HEK293 (cell line): ENCODE data around the gene ANGEL2.

Source experiments
- BCL11B ChIP-seq: fragments of 450-650 bp; formaldehyde crosslinking; IDR thresholded peaks from 2 replicates; pipeline ENCODE4 v1.5.1; 2016; ENCODE audit warnings: low read depth, missing biosample characterization, missing genetic modification characterization
- OSR2 ChIP-seq: fragments of 450-650 bp; formaldehyde crosslinking; IDR thresholded peaks from 2 replicates; pipeline ENCODE4 v1.5.1; 2016; ENCODE audit warnings: missing biosample characterization, missing genetic modification characterization
- SCRT2 ChIP-seq: fragments of 450-650 bp; formaldehyde crosslinking; IDR thresholded peaks from 2 replicates; pipeline ENCODE4 v1.5.1; 2016; ENCODE audit warnings: missing biosample characterization, missing genetic modification characterization
- SP7 ChIP-seq: fragments of 450-650 bp; formaldehyde crosslinking; IDR thresholded peaks from 2 replicates; pipeline ENCODE4 v1.5.1; 2016; ENCODE audit warnings: missing biosample characterization, missing genetic modification characterization
- ZBTB17 ChIP-seq: fragments of 450-650 bp; formaldehyde crosslinking; IDR thresholded peaks from 2 replicates; pipeline ENCODE4 v1.5.1; 2016; ENCODE audit warnings: missing biosample characterization, missing genetic modification characterization
- ZNF146 ChIP-seq: fragments of 450-650 bp; formaldehyde crosslinking; IDR thresholded peaks from 2 replicates; pipeline ENCODE4 v1.5.1; 2016; ENCODE audit warnings: missing biosample characterization, missing genetic modification characterization
- ZNF510 ChIP-seq: fragments of 450-650 bp; formaldehyde crosslinking; IDR thresholded peaks from 2 replicates; pipeline ENCODE4 v1.5.1; 2018; ENCODE audit warnings: mild to moderate bottlenecking, missing genetic modification characterization, missing biosample characterization; ENCODE audit not compliant: insufficient replicate concordance
- ZNF529 ChIP-seq: fragments of 450-650 bp; formaldehyde crosslinking; IDR thresholded peaks from 2 replicates; pipeline ENCODE4 v1.5.1; 2017; ENCODE audit warnings: missing genetic modification characterization, missing biosample characterization; ENCODE audit not compliant: insufficient replicate concordance
- ZNF560 ChIP-seq: fragments of 450-650 bp; formaldehyde crosslinking; IDR thresholded peaks from 2 replicates; pipeline ENCODE4 v1.5.1; 2017; ENCODE audit warnings: missing biosample characterization, missing genetic modification characterization, borderline replicate concordance
- ZNF621 ChIP-seq: fragments of 450-650 bp; formaldehyde crosslinking; IDR thresholded peaks from 2 replicates; pipeline ENCODE4 v1.5.1; 2017; ENCODE audit warnings: missing biosample characterization, missing genetic modification characterization
- ZNF670 ChIP-seq: fragments of 450-650 bp; formaldehyde crosslinking; IDR thresholded peaks from 2 replicates; pipeline ENCODE4 v1.5.1; 2016; ENCODE audit warnings: missing biosample characterization, missing genetic modification characterization, low read depth
- ZNF677 ChIP-seq: fragments of 450-650 bp; IDR thresholded peaks from 2 replicates; pipeline ENCODE4 v1.5.0; 2018; ENCODE audit warnings: missing biosample characterization, mild to moderate bottlenecking, missing genetic modification characterization, moderate library complexity
- ZNF701 ChIP-seq: fragments of 450-650 bp; formaldehyde crosslinking; IDR thresholded peaks from 2 replicates; pipeline ENCODE4 v1.5.1; 2016; ENCODE audit warnings: missing biosample characterization, missing genetic modification characterization
- TF ChIP-seq, protein P1 (sequence below): fragments of 450-650 bp; IDR thresholded peaks from 2 replicates; pipeline ENCODE4 v1.5.1; 2018; ENCODE audit warnings: missing biosample characterization, mild to moderate bottlenecking, missing genetic modification characterization
- TF ChIP-seq, protein P2 (sequence below): fragments of 450-650 bp; formaldehyde crosslinking; optimal IDR thresholded peaks from 2 replicates; pipeline ENCODE3; 2016; ENCODE audit warnings: missing biosample characterization, mild to moderate bottlenecking, missing genetic modification characterization
- TF ChIP-seq, protein P3 (sequence below): fragments of 450-650 bp; formaldehyde crosslinking; conservative IDR thresholded peaks from 2 replicates; pipeline ENCODE4 v1.5.1; 2016; ENCODE audit warnings: low read depth, missing biosample characterization, missing genetic modification characterization
- TF ChIP-seq, protein P4 (sequence below): fragments of 450-650 bp; formaldehyde crosslinking; IDR thresholded peaks from 2 replicates; pipeline ENCODE4 v1.5.1; 2016; ENCODE audit warnings: missing biosample characterization, missing genetic modification characterization
- TF ChIP-seq, protein P5 (sequence below): fragments of 450-650 bp; formaldehyde crosslinking; IDR thresholded peaks from 2 replicates; pipeline ENCODE4 v1.5.1; 2016; ENCODE audit warnings: missing biosample characterization, missing genetic modification characterization
- TF ChIP-seq, protein P6 (sequence below): fragments of 450-650 bp; formaldehyde crosslinking; IDR thresholded peaks from 2 replicates; pipeline ENCODE4 v1.5.1; 2016; ENCODE audit warnings: missing biosample characterization, missing genetic modification characterization, borderline replicate concordance

ANGEL2 gene

DNA sequence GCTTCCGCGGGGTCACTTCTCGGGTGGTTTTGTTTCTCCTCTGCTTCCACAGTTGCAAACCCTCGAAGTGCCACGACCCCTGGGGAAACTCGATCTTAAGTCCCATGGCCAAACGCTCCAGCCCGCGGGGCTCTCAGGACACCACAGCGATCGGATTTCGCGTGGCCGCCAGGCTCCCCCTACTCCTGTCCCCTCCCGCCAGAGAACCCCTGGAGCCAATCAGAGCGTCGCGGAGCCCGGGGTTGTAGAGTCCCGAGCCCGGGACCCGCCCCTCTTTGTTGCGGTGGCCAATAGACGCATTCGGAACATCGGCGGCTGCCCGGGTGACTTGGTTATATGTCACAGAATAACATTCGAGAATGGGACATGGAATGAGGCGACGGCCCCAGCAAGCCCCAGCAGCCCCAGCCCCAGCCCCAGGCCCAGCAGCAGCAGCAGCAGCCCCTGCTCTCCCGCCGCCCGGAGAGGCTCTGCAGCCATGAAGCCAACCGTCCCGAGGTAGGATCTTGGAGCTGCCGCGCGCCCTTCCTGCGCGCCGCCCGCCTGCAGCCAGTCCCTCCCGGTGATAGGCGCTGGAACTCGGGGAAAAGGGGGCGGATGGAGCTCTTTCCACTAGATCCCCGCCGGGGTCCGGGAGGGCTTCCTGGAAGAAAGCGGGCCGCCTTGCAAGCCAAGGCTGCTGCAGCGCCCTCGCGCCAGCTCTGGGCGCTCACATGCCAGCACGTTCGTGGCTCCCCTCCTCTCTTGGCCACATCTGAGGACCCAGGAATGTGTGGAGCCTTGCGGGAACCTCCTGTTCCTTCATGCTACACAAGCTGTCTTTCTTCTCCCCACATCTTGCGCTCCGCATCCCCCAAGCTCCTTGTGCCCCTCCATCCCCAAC lies 65.2 kb downstream of the ANGEL2 start, which contains the start of gene VASH2 (continued):
- TF ChIP-seq ZNF677 = no peak
- no peak for TF ChIP-seq ZNF146 (tag by site-specific recombination)
- TF ChIP-seq, protein P1, sequence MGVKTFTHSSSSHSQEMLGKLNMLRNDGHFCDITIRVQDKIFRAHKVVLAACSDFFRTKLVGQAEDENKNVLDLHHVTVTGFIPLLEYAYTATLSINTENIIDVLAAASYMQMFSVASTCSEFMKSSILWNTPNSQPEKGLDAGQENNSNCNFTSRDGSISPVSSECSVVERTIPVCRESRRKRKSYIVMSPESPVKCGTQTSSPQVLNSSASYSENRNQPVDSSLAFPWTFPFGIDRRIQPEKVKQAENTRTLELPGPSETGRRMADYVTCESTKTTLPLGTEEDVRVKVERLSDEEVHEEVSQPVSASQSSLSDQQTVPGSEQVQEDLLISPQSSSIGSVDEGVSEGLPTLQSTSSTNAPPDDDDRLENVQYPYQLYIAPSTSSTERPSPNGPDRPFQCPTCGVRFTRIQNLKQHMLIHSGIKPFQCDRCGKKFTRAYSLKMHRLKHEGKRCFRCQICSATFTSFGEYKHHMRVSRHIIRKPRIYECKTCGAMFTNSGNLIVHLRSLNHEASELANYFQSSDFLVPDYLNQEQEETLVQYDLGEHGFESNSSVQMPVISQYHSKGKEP (tag by site-specific recombination) = no peak
- TF ChIP-seq ZNF621 (tag by site-specific recombination) = no peak
- TF ChIP-seq, protein P2, sequence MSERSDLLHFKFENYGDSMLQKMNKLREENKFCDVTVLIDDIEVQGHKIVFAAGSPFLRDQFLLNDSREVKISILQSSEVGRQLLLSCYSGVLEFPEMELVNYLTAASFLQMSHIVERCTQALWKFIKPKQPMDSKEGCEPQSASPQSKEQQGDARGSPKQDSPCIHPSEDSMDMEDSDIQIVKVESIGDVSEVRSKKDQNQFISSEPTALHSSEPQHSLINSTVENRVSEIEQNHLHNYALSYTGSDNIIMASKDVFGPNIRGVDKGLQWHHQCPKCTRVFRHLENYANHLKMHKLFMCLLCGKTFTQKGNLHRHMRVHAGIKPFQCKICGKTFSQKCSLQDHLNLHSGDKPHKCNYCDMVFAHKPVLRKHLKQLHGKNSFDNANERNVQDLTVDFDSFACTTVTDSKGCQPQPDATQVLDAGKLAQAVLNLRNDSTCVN (tag by site-specific recombination) = peak; percentile 74
- TF ChIP-seq ZNF529 (tag by site-specific recombination) = no peak
- TF ChIP-seq ZNF560 = no peak
- TF ChIP-seq ZNF510 = no peak
- peak; percentile 54 for TF ChIP-seq ZBTB17
- TF ChIP-seq ZNF701 (tag by site-specific recombination) = no peak
- TF ChIP-seq, protein P3, sequence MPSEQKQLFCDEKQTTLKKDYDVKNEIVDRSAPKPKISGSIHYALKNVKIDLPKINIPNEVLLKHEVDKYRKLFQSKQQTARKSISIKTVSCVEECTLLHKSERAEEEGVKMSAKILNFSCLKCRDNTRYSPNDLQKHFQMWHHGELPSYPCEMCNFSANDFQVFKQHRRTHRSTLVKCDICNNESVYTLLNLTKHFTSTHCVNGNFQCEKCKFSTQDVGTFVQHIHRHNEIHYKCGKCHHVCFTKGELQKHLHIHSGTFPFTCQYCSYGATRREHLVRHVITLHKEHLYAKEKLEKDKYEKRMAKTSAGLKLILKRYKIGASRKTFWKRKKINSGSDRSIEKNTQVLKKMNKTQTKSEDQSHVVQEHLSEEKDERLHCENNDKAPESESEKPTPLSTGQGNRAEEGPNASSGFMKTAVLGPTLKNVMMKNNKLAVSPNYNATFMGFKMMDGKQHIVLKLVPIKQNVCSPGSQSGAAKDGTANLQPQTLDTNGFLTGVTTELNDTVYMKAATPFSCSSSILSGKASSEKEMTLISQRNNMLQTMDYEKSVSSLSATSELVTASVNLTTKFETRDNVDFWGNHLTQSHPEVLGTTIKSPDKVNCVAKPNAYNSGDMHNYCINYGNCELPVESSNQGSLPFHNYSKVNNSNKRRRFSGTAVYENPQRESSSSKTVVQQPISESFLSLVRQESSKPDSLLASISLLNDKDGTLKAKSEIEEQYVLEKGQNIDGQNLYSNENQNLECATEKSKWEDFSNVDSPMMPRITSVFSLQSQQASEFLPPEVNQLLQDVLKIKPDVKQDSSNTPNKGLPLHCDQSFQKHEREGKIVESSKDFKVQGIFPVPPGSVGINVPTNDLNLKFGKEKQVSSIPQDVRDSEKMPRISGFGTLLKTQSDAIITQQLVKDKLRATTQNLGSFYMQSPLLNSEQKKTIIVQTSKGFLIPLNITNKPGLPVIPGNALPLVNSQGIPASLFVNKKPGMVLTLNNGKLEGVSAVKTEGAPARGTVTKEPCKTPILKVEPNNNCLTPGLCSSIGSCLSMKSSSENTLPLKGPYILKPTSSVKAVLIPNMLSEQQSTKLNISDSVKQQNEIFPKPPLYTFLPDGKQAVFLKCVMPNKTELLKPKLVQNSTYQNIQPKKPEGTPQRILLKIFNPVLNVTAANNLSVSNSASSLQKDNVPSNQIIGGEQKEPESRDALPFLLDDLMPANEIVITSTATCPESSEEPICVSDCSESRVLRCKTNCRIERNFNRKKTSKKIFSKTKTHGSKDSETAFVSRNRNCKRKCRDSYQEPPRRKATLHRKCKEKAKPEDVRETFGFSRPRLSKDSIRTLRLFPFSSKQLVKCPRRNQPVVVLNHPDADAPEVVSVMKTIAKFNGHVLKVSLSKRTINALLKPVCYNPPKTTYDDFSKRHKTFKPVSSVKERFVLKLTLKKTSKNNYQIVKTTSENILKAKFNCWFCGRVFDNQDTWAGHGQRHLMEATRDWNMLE = no peak
- TF ChIP-seq, protein P4, sequence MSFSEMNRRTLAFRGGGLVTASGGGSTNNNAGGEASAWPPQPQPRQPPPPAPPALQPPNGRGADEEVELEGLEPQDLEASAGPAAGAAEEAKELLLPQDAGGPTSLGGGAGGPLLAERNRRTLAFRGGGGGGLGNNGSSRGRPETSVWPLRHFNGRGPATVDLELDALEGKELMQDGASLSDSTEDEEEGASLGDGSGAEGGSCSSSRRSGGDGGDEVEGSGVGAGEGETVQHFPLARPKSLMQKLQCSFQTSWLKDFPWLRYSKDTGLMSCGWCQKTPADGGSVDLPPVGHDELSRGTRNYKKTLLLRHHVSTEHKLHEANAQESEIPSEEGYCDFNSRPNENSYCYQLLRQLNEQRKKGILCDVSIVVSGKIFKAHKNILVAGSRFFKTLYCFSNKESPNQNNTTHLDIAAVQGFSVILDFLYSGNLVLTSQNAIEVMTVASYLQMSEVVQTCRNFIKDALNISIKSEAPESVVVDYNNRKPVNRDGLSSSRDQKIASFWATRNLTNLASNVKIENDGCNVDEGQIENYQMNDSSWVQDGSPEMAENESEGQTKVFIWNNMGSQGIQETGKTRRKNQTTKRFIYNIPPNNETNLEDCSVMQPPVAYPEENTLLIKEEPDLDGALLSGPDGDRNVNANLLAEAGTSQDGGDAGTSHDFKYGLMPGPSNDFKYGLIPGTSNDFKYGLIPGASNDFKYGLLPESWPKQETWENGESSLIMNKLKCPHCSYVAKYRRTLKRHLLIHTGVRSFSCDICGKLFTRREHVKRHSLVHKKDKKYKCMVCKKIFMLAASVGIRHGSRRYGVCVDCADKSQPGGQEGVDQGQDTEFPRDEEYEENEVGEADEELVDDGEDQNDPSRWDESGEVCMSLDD = no peak
- no peak for TF ChIP-seq SP7
- no peak for TF ChIP-seq OSR2
- TF ChIP-seq, protein P5, sequence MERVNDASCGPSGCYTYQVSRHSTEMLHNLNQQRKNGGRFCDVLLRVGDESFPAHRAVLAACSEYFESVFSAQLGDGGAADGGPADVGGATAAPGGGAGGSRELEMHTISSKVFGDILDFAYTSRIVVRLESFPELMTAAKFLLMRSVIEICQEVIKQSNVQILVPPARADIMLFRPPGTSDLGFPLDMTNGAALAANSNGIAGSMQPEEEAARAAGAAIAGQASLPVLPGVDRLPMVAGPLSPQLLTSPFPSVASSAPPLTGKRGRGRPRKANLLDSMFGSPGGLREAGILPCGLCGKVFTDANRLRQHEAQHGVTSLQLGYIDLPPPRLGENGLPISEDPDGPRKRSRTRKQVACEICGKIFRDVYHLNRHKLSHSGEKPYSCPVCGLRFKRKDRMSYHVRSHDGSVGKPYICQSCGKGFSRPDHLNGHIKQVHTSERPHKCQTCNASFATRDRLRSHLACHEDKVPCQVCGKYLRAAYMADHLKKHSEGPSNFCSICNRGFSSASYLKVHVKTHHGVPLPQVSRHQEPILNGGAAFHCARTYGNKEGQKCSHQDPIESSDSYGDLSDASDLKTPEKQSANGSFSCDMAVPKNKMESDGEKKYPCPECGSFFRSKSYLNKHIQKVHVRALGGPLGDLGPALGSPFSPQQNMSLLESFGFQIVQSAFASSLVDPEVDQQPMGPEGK (tag by site-specific recombination) = peak; percentile 35; the same call in 1 of the 2 replicates
- TF ChIP-seq SCRT2 (tag by site-specific recombination) = no peak
- TF ChIP-seq ZNF670 = no peak
- TF ChIP-seq, protein P6, sequence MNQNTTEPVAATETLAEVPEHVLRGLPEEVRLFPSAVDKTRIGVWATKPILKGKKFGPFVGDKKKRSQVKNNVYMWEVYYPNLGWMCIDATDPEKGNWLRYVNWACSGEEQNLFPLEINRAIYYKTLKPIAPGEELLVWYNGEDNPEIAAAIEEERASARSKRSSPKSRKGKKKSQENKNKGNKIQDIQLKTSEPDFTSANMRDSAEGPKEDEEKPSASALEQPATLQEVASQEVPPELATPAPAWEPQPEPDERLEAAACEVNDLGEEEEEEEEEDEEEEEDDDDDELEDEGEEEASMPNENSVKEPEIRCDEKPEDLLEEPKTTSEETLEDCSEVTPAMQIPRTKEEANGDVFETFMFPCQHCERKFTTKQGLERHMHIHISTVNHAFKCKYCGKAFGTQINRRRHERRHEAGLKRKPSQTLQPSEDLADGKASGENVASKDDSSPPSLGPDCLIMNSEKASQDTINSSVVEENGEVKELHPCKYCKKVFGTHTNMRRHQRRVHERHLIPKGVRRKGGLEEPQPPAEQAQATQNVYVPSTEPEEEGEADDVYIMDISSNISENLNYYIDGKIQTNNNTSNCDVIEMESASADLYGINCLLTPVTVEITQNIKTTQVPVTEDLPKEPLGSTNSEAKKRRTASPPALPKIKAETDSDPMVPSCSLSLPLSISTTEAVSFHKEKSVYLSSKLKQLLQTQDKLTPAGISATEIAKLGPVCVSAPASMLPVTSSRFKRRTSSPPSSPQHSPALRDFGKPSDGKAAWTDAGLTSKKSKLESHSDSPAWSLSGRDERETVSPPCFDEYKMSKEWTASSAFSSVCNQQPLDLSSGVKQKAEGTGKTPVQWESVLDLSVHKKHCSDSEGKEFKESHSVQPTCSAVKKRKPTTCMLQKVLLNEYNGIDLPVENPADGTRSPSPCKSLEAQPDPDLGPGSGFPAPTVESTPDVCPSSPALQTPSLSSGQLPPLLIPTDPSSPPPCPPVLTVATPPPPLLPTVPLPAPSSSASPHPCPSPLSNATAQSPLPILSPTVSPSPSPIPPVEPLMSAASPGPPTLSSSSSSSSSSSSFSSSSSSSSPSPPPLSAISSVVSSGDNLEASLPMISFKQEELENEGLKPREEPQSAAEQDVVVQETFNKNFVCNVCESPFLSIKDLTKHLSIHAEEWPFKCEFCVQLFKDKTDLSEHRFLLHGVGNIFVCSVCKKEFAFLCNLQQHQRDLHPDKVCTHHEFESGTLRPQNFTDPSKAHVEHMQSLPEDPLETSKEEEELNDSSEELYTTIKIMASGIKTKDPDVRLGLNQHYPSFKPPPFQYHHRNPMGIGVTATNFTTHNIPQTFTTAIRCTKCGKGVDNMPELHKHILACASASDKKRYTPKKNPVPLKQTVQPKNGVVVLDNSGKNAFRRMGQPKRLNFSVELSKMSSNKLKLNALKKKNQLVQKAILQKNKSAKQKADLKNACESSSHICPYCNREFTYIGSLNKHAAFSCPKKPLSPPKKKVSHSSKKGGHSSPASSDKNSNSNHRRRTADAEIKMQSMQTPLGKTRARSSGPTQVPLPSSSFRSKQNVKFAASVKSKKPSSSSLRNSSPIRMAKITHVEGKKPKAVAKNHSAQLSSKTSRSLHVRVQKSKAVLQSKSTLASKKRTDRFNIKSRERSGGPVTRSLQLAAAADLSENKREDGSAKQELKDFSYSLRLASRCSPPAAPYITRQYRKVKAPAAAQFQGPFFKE = no peak
- TF ChIP-seq BCL11B (tag by site-specific recombination) = no peak
